H9 (cell line): ENCODE measurements around the gene ATAD1. TPM values are rescaled to one million over a fixed set of nuclear protein-coding genes. Genes with fewer than 3 reads are reported as not detected.

Source experiments
- DNase-seq: peaks from one replicate; pipeline ENCODE4 v3.0.0-alpha.2; 2017
- H2AFZ ChIP-seq: one replicate; pipeline ENCODE4 v1.6.1; 2013; ENCODE audit warnings: mild to moderate bottlenecking, low read length, control low read depth, moderate library complexity
- H2AK5ac ChIP-seq: 2 replicates; pipeline ENCODE4 v1.6.1; 2013; ENCODE audit warnings: low read length, control low read depth, mixed read lengths; ENCODE audit not compliant: insufficient read length
- H2BK120ac ChIP-seq: one replicate; pipeline ENCODE4 v1.6.1; 2013; ENCODE audit warnings: low read depth, mild to moderate bottlenecking, low read length, control low read depth, inconsistent platforms; ENCODE audit not compliant: poor library complexity, severe bottlenecking
- H2BK12ac ChIP-seq: 2 replicates; pipeline ENCODE4 v1.6.1; 2013; ENCODE audit warnings: low read length, control low read depth, mixed read lengths, low read depth; ENCODE audit not compliant: insufficient read length
- H2BK15ac ChIP-seq: 2 replicates; pipeline ENCODE4 v1.6.1; 2013; ENCODE audit warnings: low read depth, low read length, control low read depth
- H2BK20ac ChIP-seq: one replicate; pipeline ENCODE4 v1.6.1; 2013; ENCODE audit warnings: low read depth, mild to moderate bottlenecking, low read length, control low read depth, inconsistent platforms; ENCODE audit not compliant: poor library complexity, severe bottlenecking
- H2BK5ac ChIP-seq: 2 replicates; pipeline ENCODE4 v1.6.1; 2013; ENCODE audit warnings: low read length, control low read depth, mixed read lengths; ENCODE audit not compliant: insufficient read length
- H3K14ac ChIP-seq: 2 replicates; pipeline ENCODE4 v1.6.1; 2013; ENCODE audit warnings: low read length, control low read depth; ENCODE audit not compliant: insufficient read depth
- H3K18ac ChIP-seq: 2 replicates; pipeline ENCODE4 v1.6.1; 2013; ENCODE audit warnings: low read depth, mild to moderate bottlenecking, mixed read lengths, low read length, control low read depth; ENCODE audit not compliant: insufficient read length
- H3K23ac ChIP-seq: 2 replicates; pipeline ENCODE4 v1.6.1; 2013; ENCODE audit warnings: low read length, control low read depth, mixed read lengths, low read depth; ENCODE audit not compliant: insufficient read length
- H3K23me2 ChIP-seq: 2 replicates; pipeline ENCODE4 v1.6.1; 2013; ENCODE audit warnings: low read depth, mild to moderate bottlenecking, mixed read lengths, low read length, control low read depth; ENCODE audit not compliant: insufficient read length, poor library complexity, severe bottlenecking
- H3K27ac ChIP-seq: 2 replicates; pipeline ENCODE4 v1.5.1; 2013; ENCODE audit warnings: low read length, control low read depth, mixed read lengths, low read depth; ENCODE audit not compliant: insufficient read length
- H3K27me3 ChIP-seq: 2 replicates; pipeline ENCODE4 v1.6.1; 2013; ENCODE audit warnings: low read length, control low read depth, inconsistent platforms; ENCODE audit not compliant: insufficient read depth
- H3K4ac ChIP-seq: 2 replicates; pipeline ENCODE4 v1.6.1; 2013; ENCODE audit warnings: low read depth, mild to moderate bottlenecking, control low read depth, inconsistent platforms, low read length, moderate library complexity
- H3K4me1 ChIP-seq: 2 replicates; pipeline ENCODE4 v1.6.1; 2013; ENCODE audit warnings: low read length, control low read depth, inconsistent platforms; ENCODE audit not compliant: insufficient read depth
- H3K4me2 ChIP-seq: 2 replicates; pipeline ENCODE4 v1.6.1; 2013; ENCODE audit warnings: low read length, control low read depth, mixed read lengths; ENCODE audit not compliant: insufficient read length, insufficient read depth
- H3K56ac ChIP-seq: 2 replicates; pipeline ENCODE4 v1.6.1; 2013; ENCODE audit warnings: low read depth, mild to moderate bottlenecking, mixed read lengths, low read length, control low read depth; ENCODE audit not compliant: insufficient read length
- H3K79me1 ChIP-seq: 2 replicates; pipeline ENCODE4 v1.6.1; 2013; ENCODE audit warnings: low read depth, mild to moderate bottlenecking, moderate library complexity, low read length, control low read depth, inconsistent platforms; ENCODE audit not compliant: insufficient read depth, poor library complexity, severe bottlenecking
- H3K79me2 ChIP-seq: 2 replicates; pipeline ENCODE4 v1.6.1; 2013; ENCODE audit warnings: low read length, control low read depth, inconsistent platforms; ENCODE audit not compliant: insufficient read depth
- H3K9ac ChIP-seq: 2 replicates; pipeline ENCODE4 v1.6.1; 2013; ENCODE audit warnings: low read length, control low read depth, mixed read lengths; ENCODE audit not compliant: insufficient read length; ENCODE audit errors: extremely low read depth
- H3K9me3 ChIP-seq: one replicate; pipeline ENCODE4 v1.6.1; 2013; ENCODE audit warnings: low read depth, low read length, inconsistent platforms; ENCODE audit not compliant: control insufficient read depth
- H3T11ph ChIP-seq: one replicate; pipeline ENCODE4 v1.6.1; 2013; ENCODE audit warnings: mild to moderate bottlenecking, low read length, control low read depth, inconsistent platforms
- H4K20me1 ChIP-seq: one replicate; pipeline ENCODE4 v1.6.1; 2013; ENCODE audit not compliant: control insufficient read depth, insufficient read length, insufficient read depth
- H4K5ac ChIP-seq: 2 replicates; pipeline ENCODE4 v1.6.1; 2013; ENCODE audit warnings: low read depth, mild to moderate bottlenecking, mixed read lengths, low read length, control low read depth; ENCODE audit not compliant: insufficient read length
- H4K8ac ChIP-seq: replicated peaks from 2 replicates; pipeline ENCODE4 v1.6.1; 2013; ENCODE audit warnings: low read length, control low read depth, mixed read lengths, low read depth; ENCODE audit not compliant: insufficient read length
- H4K91ac ChIP-seq: 2 replicates; pipeline ENCODE4 v1.6.1; 2013; ENCODE audit warnings: low read depth, mild to moderate bottlenecking, moderate library complexity, mixed read lengths, low read length, control low read depth; ENCODE audit not compliant: insufficient read length
- H3K27ac Mint-ChIP-seq, 3 experiments: 2 replicates in 2 of 3; 3 replicates in 1 of 3; pipeline ENCODE4 v1.8.0; 2020 to 2021; ENCODE audit warnings: mixed read lengths in 3 of 3, mild to moderate bottlenecking in 1 of 3, moderate library complexity in 1 of 3
- H3K27me3 Mint-ChIP-seq: 2 replicates; pipeline ENCODE4 v1.8.0; 2021; ENCODE audit warnings: low read depth, mild to moderate bottlenecking, moderate library complexity, mixed read lengths
- H3K36me3 Mint-ChIP-seq, 3 experiments: 2 replicates in 2 of 3; 3 replicates in 1 of 3; pipeline ENCODE4 v1.8.0; 2020 to 2021; ENCODE audit warnings: low read depth in 3 of 3, mixed read lengths in 3 of 3; ENCODE audit not compliant: insufficient read depth in 1 of 3
- H3K4me1 Mint-ChIP-seq, 2 experiments: 2 replicates each; pipeline ENCODE4 v1.8.0; 2020; ENCODE audit warnings: mixed read lengths in 2 of 2
- H3K4me3 Mint-ChIP-seq, 2 experiments: 2 replicates in 1 of 2; 3 replicates in 1 of 2; pipeline ENCODE4 v1.8.0; 2020 to 2021; ENCODE audit warnings: mild to moderate bottlenecking in 2 of 2, mixed read lengths in 2 of 2, moderate library complexity in 1 of 2
- H3K9me3 Mint-ChIP-seq, 2 experiments: 2 replicates in 1 of 2; 3 replicates in 1 of 2; pipeline ENCODE4 v1.8.0; 2020; ENCODE audit warnings: mild to moderate bottlenecking in 2 of 2, mixed read lengths in 2 of 2, moderate library complexity in 1 of 2
- WGBS: extraction: QIAGEN DNeasy Blood & Tissue Kit; methylation state at CpG from one replicate; pipeline ENCODE4 v1.1.7; 2013; ENCODE audit warnings: missing lambda C conversion rate, low lambda C conversion rate, mixed read lengths; ENCODE audit not compliant: insufficient read length; ENCODE audit errors: extremely low coverage; 5-methylcytosine and 5-hydroxymethylcytosine counted together
- total RNA-seq: library from RNA; stranded (reverse); gene quantifications from 2 replicates; pipeline ENCODE4 v1.2.1, GENCODE V29; 2021
- TF ChIP-seq, protein P1 (sequence below): fragments of 200-600 bp; sonication (generic); conservative IDR thresholded peaks from 3 replicates; pipeline ENCODE4 v1.8.0; 2021; ENCODE audit warnings: antibody characterized with exemption, mild to moderate bottlenecking

ATAD1 gene
- total RNA-seq, 1 experiment from 2014 or later: 38.7 TPM

DNA sequence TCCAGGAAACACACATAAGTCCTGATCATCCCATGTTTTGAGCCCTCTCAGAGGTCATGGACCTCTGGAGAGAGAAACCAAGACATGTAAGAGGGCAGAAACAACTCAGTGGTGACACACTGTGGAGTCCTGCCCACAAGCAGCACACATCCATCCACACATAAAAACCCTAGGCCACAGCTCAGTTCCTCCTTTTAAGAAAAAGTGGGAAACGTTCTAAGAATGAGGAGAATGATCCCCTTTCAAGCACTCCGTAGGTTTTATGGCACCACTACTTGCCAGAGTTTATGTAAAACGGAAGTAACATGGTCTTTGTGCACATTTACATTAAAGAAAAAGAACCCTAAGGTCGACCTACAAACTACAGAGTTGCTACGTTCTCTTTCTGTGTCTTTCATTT, 19.9 kb downstream of the ATAD1 start:
- H3K9ac ChIP-seq: no peak overlapping the region
- peaks cover 2% of the 10 kb centered on the region for H3K79me1 ChIP-seq
- H2BK5ac ChIP-seq: no peak overlapping the region
- no peaks in the 10 kb centered on the region for H4K20me1 ChIP-seq
- no peak overlapping the region for H3K14ac ChIP-seq
- H4K8ac ChIP-seq: no peak overlapping the region
- no peak overlapping the region for H3T11ph ChIP-seq
- H2BK120ac ChIP-seq: no peak overlapping the region
- H3K27me3 ChIP-seq: no peaks in the 10 kb centered on the region
- H3K4ac ChIP-seq: no peak overlapping the region
- no peak overlapping the region for H2BK20ac ChIP-seq
- H3K4me2 ChIP-seq: no peak overlapping the region
- no peak overlapping the region for H3K27ac Mint-ChIP-seq
- no peak overlapping the region for H3K27ac ChIP-seq
- no peak overlapping the region for H2BK12ac ChIP-seq
- H4K91ac ChIP-seq: no peak overlapping the region
- H3K56ac ChIP-seq: no peak overlapping the region
- no peaks in the 10 kb centered on the region for H3K27me3 Mint-ChIP-seq
- no peak overlapping the region for H2BK15ac ChIP-seq
- no CpG with 5 or more reads among the region's 5 CpGs for whole genome bisulfite sequencing
- no peak overlapping the region for H3K18ac ChIP-seq
- H3K79me2 ChIP-seq: no peaks in the 10 kb centered on the region
- peaks cover 37 to 42% of the 10 kb centered on the region in 2 experiments for H3K9me3 Mint-ChIP-seq
- H3K4me3 Mint-ChIP-seq: no peak overlapping the region
- TF ChIP-seq, protein P1, sequence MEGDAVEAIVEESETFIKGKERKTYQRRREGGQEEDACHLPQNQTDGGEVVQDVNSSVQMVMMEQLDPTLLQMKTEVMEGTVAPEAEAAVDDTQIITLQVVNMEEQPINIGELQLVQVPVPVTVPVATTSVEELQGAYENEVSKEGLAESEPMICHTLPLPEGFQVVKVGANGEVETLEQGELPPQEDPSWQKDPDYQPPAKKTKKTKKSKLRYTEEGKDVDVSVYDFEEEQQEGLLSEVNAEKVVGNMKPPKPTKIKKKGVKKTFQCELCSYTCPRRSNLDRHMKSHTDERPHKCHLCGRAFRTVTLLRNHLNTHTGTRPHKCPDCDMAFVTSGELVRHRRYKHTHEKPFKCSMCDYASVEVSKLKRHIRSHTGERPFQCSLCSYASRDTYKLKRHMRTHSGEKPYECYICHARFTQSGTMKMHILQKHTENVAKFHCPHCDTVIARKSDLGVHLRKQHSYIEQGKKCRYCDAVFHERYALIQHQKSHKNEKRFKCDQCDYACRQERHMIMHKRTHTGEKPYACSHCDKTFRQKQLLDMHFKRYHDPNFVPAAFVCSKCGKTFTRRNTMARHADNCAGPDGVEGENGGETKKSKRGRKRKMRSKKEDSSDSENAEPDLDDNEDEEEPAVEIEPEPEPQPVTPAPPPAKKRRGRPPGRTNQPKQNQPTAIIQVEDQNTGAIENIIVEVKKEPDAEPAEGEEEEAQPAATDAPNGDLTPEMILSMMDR: no peak
- no peak for DNase-seq
- H3K23me2 ChIP-seq: no peaks in the 10 kb centered on the region
- H2AFZ ChIP-seq: no peak overlapping the region
- H4K5ac ChIP-seq: no peak overlapping the region
- peaks cover 11% of the 10 kb centered on the region for H3K9me3 ChIP-seq
- H3K36me3 Mint-ChIP-seq: peaks cover 52 to 68% (median 61%) of the 10 kb centered on the region in 3 experiments
- no peak overlapping the region for H3K23ac ChIP-seq
- no peak overlapping the region for H2AK5ac ChIP-seq
- H3K4me1 ChIP-seq: no peaks in the 10 kb centered on the region; the same call in 1 of the 2 replicates
- H3K4me1 Mint-ChIP-seq: peaks cover 11 to 13% of the 10 kb centered on the region in 2 experiments
